H54 (cell line): ENCODE measurements around the gene ASXL2.
A peak's percentile ranks its signal among the peaks of the same experiment; 100 is the strongest.

Source experiments
- DNase-seq: peaks from one replicate; pipeline ENCODE4 v3.0.0; 2011; ENCODE audit warnings: low spot score, mixed read lengths; ENCODE audit not compliant: insufficient read length
- FAIRE-seq: peaks from 3 replicates; lab custom pipeline; 2011; peaks lifted over from hg19 to GRCh38; lab: Jason Lieb, UNC
- POLR2A ChIP-seq: IDR thresholded peaks from 2 replicates; pipeline ENCODE4 v1.6.1; 2011; ENCODE audit warnings: low read depth, mild to moderate bottlenecking, low read length

ASXL2 gene

DNA sequence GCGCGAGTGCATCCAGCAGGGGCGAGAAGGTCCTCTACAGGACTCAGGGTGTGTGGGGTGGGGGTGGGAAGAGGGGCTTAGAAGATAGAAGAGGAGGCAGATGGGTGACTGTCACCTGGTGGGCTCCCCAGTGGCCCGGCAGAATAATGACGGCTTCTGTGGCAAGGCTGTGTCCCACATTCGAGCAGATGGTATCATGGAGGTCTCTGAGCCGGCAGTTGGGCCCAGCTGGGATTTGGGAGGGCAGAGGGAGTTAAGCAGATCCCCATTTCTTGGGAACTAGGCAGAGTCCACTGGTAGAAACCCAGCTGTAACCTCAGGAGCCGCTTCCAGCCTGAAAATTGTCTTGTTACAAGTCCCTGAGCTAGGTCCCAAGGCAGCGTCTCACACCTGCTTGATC is 176.5 kb downstream of the ASXL2 start:
- FAIRE-seq (no peak), DNase-seq (no peak)
- TF ChIP-seq POLR2A, result no peak

DNA sequence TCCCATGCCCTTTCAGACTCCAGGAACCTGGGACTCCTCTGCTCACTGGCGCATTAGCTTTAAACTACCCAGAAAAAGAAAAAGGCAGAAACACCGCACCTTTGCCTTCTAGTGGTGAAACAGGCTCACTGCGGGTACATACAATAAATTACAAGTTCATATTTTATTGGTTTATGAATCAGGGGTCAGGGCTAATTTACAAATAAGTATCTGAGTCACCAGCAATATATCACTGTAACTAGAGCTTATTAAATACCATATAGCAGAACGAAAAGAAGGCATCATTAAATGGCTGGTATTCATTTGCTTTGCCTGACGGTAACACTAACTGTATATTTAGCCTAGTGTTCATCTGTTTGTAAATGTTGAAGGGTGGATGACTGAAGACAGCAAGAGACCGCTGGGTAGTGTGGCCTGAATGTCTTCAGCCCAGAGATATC is 178.0 kb downstream of the ASXL2 start:
- TF ChIP-seq POLR2A, result no peak
- DNase-seq, result peak; percentile 45
- no peak for FAIRE-seq

DNA sequence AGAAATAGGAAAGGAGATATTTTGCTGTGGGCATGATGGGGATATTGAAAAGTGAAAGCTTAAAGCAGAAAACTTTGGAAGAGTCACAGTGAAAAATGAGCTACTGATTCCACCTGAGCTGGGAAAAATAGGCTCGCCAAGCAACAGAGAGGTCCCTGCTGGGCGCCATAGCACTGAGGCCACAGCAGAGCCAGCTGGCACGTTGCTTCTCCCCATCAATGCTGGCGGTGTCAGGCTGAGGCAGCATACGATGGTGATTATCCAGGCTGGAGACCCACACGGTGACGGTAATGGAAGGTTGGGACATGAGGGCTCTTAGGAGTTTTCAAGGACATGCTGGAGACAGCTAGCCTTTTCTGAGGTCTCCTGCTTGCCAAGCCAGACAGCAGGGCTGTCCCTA is 179.1 kb downstream of the ASXL2 start:
- no peak for FAIRE-seq
- TF ChIP-seq POLR2A, result no peak
- DNase-seq, result no peak

DNA sequence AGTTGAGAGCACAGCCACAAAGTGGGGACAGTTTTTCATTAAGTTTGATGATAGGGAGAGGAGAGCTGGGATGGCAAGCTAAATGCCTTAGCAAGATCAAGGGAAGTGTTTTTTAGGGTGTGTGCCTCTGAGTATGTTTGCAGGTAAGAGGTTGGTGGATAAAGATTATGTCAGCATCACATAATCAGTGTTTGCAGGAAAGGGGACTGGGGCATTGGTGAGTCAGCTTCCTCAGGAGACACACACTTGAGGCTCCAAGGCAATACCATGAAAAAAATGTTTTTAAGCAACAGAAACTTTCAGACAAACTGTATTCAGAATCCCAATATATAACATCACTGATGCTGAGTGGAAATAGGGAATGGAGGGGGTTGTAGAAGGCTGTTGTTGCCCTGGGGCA is 179.5 kb downstream of the ASXL2 start:
- DNase-seq (no peak), FAIRE-seq (peak; percentile 41)
- no peak for TF ChIP-seq POLR2A

DNA sequence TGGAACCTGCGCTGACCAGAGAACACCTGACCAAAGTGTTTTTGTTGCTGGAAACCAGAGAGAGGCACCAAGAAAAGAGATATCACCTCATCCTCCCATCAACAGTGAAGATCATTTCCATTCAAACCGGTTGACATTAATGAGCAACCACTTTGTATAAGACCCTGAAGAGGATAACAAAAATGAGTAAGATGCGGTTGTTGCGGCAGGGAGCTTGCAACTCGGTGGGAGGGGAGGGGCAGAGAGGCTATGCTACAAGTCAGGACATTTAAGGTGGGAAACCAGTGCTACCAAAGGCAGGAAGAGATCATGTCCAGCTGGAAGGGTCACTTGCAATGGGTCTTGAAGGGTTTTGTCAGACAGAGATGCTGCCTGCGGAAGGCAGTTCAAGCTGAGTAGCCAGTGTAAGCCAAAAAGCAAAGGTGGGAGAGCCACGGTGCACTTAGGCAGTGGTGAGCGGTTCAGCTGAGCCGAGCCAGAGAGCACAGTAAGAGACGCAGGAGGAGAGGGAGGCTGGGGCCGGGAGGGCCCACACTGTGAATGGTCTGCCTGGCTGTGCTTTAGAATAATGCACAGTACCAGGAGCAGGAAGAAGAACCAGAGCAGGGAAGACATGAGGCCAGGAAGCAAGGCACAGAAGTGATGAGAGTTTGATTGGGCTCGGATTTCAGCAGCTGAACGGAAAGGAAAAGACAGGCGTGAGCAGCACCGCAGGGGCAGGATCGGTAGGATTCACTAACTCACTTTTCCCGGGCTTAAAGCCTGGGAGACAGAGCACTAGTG is 180.5 kb downstream of the ASXL2 start:
- TF ChIP-seq POLR2A, result no peak
- DNase-seq (no peak), FAIRE-seq (no peak)

DNA sequence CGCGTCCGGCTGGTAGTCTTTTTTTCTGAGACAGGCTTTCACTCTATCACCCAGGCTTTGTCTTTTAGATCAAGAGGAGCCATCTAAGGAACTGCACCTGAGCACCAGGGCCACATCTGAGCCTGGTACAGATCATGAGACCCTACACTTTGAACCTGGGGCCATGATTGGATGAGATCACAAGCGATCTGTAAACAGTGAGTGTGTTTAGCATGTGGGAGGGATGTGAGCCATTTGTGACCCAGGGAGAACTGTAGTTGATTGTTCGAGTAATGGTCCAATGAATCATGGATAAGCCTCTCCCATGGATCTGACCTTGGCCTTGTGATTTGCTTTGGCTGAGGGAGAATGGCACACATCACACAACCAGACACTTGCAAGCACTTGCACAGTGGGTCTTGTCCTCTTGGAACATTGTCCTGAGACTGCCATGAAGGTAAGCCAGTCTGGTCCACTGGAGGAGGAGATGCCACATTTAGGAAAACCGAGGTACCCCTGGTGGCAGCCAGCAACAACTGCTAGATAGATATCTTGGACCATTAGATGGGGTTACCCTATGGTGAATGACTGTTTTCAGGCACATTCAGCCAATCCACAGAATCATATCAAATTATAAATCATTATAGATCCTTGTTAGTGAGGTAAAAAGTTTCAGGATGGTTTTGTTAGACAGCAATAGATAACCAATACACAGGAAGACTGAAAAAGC is 185.4 kb downstream of the ASXL2 start:
- TF ChIP-seq POLR2A, result no peak
- DNase-seq (no peak), FAIRE-seq (no peak)

DNA sequence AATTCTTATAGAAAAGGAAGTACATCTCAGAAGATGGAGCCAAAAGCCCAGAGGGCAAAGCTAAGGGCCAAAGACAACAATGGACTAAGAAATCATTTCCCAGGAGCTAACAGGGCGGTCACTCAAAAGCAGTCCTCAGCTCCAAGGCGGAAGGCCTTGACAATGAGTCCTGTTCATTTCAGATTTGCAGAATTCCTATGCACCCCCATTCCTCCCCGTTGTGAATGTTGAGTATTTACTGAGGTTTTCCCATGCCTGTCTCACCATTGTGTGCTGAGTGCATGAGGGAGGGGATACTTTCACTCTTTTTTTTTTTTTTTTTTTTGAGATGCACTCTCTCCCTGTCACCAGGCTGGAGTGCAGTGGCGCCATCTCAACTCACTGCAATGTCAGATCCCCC is 186.1 kb downstream of the ASXL2 start:
- TF ChIP-seq POLR2A, result no peak
- DNase-seq (no peak), FAIRE-seq (no peak)

DNA sequence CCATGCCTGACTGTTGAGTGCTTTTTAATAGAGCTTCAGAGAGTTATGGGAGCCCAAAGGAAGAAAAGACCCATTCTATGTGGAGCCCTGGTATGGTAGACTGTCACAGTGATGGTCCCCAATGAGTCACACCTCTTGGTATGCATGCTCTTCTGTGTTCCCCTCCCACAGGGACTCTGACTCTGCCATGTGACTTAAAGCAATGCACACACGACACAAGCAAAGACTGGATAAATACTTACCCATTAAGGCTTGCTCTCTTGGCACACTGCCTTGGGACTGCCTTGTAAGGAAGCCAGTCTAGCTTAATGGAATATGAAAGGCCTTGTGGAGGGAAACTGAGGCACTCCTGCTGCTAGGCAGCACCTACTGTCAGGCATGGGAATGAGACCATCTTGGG is 188.2 kb downstream of the ASXL2 start:
- no peak for DNase-seq
- FAIRE-seq, result no peak
- no peak for TF ChIP-seq POLR2A

DNA sequence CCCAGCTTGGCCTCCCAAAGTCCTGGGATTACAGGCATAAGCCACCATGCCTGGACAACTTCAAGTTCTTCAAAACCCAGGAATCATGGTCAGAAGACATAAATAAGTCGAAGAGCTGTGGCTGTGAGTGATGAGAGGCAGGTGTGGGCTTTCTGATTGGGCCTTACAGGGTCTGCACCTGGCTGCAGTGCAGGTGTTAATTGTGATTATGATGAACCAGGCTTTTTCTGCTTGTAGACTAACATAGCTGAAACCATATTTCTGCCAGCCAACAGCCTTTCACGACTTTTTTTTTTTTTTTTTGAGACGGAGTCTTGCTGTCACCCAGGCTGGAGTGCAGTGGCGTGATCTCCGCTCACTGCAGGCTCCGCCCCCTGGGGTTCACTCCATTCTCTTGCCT is 190.1 kb downstream of the ASXL2 start:
- no peak for FAIRE-seq
- TF ChIP-seq POLR2A, result no peak
- no peak for DNase-seq

DNA sequence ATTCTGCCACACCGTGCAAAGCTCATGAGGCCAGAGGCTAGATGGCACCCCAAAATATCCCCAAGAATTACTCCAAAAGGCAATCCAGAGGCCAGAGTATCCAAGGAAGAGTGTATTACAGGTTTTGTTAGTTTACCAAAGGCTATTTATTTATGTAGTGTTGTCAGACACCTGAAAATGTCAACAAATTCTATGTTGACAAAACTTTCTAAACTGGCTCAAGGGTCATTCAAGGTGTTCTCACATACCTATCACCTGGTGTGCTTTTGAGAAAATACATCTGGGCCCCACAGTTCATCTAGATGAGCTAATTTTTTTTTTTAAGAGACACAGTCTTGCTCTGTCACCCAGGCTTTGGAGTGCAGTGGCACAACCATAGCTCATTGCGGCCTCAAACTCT is 192.5 kb downstream of the ASXL2 start:
- TF ChIP-seq POLR2A, result no peak
- no peak for DNase-seq
- FAIRE-seq, result no peak

DNA sequence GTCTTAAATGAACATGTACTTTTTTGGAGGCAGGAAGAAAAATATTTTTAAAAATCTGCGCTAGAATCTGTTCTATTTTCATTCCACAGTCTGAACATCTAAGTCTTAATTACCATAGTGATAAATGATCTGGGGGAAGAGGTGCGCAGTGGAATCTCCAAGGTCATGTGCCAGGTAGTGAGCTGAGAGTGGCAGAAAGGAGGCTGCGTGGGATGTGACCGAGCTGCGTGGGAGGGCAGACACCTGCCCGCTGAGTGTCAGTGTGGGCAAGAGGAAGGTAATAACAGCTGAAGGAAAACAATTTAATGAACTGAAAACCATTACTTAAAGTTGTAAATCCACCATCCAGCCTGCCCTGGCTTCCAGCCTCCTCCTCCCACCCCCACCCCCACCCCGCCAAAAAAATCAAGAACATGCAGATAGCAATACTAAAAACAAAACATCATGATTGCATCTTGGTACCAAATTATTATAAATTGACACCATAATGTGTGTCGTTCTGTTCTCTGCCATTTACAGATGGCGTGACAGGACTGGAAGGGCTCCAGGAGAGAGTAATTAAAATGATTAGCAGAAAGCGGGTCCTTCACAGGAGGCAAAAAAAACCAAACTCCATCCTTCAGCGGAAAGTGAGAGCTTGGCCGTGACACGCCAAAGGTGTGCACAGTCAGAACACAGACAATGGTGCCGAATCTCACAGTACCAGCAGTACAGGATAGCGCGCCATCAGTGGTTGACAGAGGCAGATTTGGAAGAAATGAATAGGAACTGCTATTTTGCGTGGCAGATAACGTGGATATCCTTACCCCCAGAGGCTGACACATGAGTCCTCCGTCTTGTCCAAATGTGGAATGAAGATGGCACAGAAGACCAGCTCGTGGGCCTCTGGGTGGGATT is 193.5 kb downstream of the ASXL2 start:
- DNase-seq (no peak), FAIRE-seq (no peak)
- TF ChIP-seq POLR2A, result no peak
